RPMI7951 (cell line): ENCODE results near the gene TBX1. TPM values are rescaled to one million over a fixed set of nuclear protein-coding genes. Genes with fewer than 3 reads are reported as not detected.

Experiments used
- DNase-seq: peaks from one replicate; pipeline ENCODE4 v3.0.0-alpha.2; 2012; ENCODE audit warnings: low read depth
- total RNA-seq: library from RNA; depleted of rRNA; stranded (reverse); fragments of >200 nt; shearing (Covaris generic); gene quantifications from 2 replicates; pipeline ENCODE4 v1.2.3, GENCODE V29; 2014

Gene TBX1
- total RNA-seq, 1 experiment from 2014 or later: not detected

GRCh38 chr22:19753996-19754700 is 6.4 kb upstream of the TBX1 start:
- no peak for DNase-seq

GRCh38 chr22:19754701-19755144 is 5.9 kb upstream of the TBX1 start:
- DNase-seq: no peak

GRCh38 chr22:19755145-19755710 is 5.3 kb upstream of the TBX1 start:
- DNase-seq: no peak

GRCh38 chr22:19755722-19756287 is 4.8 kb upstream of the TBX1 start:
- no peak for DNase-seq

GRCh38 chr22:19756288-19757128 is 4.1 kb upstream of the TBX1 start:
- peak; percentile 27 for DNase-seq

DNA sequence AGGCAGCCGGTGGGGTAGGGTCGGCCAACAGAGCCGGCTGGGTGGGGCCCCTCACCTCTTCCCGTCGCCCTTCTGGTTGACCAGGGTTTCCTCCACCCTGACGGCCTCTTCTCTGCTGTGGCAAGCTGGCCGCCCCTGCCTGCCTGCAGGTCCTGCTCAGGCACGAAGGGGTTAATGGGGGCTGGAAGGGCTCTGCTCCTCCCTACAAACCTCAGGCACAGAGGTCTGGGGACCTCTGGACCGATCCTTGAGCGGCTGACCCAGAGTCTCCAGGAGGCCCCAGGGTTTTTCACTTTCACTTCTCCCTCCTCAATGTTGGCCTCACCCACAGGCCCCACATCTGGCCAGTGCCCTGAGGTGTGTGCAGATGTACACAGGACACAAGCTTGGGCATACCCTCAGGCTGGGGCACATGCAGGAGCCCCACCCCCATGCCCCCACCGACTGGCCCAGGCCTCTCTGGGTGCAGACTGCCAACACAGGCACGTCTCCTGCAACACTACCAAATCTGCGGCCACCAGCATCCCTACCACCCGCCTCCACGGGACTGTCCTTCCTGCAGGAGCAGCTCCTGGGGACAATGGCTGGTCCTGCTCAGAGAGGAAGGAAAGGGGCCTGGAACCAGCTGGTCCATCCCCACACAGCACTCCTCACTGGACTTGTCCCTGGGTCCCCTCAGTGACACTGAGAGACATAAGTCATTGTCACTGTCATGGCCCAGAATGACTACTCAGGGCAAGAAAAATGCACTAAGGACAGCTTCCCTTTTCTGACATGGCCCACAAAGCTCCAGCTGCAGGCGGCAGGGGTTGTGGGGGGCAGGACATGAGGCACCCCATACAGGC is 3.2 kb upstream of the TBX1 start:
- peak; percentile 41 for DNase-seq

GRCh38 chr22:19757985-19758895 is 2.3 kb upstream of the TBX1 start:
- no peak for DNase-seq

GRCh38 chr22:19758896-19759426 is 1.6 kb upstream of the TBX1 start:
- DNase-seq: no peak

DNA sequence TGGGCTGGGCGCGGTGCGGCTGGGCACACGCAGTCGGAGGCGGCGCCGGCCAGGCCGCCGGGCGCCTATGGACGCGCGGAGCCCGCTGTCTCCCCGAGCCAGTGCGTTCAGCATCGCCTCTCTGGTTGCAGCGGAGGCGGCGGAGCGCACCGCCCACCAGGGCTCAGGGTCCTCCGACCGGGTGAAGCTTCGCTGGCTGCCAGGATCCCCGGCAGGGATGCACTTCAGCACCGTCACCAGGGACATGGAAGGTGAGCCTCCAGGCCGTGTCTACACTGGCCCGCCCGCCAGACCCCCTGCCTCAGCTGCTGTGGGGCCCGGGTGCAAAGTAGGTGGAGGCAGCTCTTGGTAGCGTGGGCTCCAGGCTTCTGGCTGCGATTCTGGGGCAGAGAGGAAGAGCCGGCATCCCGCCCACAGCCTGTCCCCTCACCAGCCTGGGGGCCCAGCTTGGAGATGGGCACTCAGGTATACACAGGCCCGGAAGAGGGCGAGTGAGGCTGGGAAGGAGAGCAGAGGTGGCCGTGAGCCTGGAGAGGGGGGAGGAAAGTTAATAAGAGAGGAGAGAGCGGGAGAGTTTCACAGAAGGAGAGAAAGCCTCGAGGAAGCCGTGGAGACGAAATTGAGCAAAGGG is 1.0 kb upstream of the TBX1 start:
- no peak for DNase-seq

DNA sequence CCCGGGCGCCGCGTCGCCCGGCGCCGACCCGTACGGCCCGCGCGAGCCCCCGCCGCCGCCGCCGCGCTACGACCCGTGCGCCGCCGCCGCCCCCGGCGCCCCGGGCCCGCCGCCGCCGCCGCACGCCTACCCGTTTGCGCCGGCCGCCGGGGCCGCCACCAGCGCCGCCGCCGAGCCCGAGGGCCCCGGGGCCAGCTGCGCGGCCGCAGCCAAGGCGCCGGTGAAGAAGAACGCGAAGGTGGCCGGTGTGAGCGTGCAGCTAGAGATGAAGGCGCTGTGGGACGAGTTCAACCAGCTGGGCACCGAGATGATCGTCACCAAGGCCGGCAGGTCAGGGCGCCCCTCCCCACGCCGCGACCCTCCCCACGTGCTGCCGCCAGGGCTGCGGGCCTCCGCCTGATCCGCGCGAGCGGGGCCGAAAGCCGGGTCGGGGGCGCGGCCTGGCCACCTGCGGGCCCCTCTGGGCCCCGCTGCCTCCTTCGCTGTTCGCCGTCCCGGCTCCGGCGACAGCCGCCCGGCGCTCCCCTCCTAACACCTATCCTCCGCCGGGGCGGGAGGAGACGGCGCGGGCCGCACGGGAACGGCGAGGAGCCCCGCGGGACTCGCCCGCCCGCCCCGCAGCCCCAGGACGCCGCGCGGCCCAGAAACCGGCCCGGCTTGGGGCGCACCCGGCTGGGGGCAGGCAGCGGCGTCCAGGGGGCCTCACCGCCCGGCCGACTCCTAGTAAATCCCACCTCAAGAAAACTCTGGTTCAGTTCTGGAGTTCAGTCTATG is 560 bp downstream of the TBX1 start:
- DNase-seq: no peak

DNA sequence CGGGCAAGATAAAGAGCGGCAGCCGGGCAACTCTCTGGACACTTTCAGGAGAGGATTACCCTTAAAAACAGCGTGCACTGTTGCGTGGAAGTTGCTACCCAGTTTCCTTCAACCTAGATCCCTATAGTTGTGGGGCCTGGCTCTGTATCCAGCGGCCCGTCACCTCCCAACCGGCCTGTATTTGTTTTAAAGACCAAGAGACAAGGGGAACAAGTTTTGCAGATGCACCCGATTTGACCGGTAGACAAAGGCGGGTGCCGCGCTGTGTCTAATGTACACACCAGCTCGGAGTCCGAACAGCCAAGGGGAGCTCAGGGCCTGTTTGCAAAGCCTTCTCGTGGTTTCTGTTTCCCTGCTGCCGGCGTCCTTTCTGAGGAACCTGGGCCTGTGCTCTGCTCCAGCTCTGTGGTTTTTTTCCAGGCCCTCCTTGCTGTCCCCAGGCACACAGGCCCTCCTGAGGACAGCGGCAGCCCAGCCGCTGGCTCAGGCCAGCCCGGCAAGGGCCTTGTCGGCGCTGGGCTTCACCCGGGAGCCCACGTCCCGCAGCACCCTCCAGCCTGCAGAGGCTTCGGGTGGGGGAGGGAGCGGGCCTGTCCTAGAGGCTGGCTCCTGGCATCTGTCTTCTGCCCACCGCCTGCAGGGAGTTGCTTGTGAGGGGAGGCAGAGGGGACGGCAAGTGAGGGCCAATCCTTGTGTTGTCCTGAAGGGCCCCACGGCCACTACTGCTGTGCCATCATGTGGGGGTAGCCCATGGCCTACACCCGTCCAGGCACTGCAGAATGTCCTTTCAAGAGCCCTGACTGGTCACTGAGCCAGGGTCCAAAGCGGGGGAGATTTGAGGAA is 1.4 kb downstream of the TBX1 start:
- DNase-seq: no peak

DNA sequence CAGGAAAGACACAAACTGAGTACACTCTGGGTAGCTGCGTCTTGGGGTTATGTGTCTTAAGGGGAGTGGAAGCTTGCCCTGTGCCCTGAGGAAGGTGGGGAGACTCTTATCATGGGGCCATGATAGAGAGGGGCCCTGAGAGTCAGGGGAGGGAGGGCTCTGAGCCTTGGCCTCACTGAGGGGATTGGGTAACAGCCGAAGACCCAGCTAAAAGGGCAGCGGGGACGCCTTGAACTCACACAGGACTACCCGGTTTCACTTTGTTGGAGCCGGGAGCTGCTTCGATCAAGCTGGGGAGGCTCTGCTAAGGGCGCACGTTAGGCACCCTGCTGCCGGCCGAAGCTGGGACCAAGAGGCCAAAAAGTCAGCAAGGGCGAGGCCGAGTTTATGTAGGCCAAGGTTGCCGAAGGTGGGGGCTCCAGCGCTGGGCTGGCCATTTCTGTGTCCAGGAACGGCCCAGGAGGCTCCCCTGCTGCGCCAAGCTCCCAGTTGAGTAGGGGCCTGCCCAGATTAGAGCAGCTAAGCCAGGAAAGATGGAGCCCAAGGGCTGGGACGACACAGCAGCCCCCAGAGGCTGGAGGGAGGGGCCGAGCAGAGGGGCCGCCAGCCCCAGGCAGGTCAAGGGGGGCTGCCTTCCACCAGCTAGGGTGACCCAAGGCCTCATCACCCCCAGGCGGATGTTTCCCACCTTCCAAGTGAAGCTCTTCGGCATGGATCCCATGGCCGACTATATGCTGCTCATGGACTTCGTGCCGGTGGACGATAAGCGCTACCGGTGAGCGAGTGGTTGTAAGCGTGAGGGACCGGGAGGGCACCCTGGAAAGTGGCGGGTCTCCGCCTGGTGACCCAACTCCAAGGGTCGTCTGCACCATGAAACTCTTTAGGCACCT is 2.2 kb downstream of the TBX1 start:
- no peak for DNase-seq

GRCh38 chr22:19763458-19764298 is 3.1 kb downstream of the TBX1 start:
- no peak for DNase-seq

GRCh38 chr22:19764299-19764593 is 3.7 kb downstream of the TBX1 start:
- DNase-seq: no peak

DNA sequence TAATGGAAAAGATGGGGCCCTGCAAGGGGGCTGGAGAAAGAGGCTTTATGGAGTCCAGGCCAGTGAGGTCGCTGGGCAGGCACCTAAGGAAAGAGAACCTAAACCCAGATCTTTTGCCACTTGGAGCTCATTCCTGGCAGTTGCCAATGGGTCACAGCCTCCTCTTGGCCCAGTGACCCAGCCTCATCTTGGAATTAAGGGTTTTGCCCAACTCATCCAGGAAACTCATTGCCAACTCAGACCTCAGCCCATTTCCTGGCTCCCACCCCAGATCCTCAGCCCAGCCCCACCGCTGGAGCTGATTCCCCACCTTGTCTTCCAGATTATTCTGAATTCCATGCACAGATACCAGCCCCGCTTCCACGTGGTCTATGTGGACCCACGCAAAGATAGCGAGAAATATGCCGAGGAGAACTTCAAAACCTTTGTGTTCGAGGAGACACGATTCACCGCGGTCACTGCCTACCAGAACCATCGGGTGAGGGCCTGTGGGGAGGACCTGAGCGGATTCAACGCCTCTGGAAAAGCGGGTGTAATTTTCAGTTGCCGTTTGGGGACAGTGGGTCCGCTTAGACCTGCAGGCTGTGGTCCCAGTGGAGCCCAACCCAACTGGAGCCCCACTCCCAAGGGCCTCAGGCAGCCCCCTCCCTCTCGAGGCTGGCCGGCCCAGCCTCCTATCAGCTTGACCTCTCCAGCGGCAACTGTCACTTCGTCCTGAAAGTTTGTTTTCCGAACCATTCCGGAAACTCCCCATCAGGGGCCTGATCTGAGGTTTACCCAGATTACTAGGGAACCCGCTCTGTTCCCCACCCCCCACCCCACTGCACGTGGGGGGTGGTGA is 4.3 kb downstream of the TBX1 start:
- no peak for DNase-seq
